NOMO-1 (cell line): ENCODE measurements around the gene EIF3D.
"Not testable (repeated sequence)": the region's sequence is repeated elsewhere in the genome, so short reads cannot be mapped to it uniquely, and the experiment has no call there.

Experiments used
- DNase-seq, 2 experiments: peaks; one replicate each; lab custom pipeline; 2025; ENCODE audit not compliant: unreplicated experiment in 2 of 2; lab: John Stamatoyannopoulos, UW

Gene EIF3D

DNA sequence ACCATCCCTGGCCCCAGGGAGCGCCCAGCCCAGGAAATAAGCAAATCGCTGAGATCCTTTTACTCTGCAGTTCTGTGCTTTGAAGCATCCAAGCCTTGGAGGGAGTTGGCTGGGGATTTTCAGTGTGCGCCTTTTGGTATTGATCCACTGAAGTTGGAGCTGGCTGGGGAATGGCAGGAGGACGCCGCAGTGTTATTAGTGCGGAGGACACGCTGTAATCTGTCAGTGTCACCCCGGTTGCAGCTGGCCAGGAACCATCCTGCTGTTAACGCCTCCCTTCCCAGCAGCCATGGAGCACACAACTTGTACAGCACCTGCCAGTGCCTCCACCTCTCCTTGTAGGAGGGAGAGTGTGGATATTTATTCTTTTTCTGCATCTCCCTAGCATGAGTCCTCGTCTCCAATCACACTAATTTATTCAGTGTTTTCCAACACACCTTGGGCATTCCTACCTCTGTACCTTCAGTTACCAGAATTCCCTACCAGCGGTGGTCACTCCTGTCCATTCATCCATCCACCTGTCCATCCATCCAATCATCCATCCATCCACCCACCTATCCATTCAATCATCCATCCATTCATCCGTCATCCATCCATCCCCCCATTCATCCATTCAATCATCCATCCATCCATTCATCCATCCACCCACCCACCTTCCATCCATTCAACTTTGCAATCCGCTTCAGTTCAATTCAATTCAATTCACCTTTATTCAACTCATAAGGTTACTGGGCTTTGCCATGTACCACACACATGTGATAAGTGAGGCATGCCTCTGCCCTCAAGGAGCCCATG lies 21.9 kb upstream of the EIF3D start:
- DNase-seq = no peak

DNA sequence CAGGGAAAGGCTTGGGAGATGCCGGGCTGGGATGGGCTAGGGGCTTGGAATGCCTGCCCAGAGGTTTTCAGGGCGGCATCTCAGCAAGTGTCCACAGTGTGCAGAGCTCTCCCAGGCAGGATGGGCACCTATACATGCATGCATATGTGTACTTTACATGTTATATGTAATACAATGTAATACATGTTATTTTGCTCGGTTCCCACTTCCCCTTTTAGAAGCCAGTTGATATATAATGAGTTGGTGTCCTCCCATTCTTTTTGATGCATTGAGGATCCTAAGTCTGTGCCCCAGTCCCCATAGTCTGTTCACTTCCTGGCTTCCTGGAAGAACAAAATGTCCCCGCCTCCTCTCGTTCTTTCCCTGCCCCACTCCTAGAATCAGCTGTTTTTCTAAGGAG lies 20.1 kb upstream of the EIF3D start:
- DNase-seq = peak in 1 of 2 experiments; percentile 32

DNA sequence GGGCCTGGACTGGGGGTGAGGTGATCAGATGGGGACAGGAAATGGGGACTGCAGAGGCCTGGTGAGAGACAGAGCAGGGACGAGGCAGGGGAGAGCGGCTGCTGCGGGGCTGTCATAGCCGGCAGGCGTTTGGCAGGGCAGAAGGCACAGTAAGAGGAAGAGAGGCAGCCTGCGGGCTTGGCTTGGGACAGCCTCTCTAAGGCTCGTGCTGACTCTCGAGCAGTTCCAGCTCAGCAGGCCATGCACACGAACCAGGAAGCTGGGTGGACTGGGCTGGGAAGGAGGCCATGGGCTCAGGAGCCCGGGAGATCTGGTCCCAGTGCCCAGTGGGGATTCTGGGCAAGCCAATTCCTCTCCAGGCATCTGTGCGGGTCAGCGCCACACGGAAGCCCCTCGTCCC lies 19.6 kb upstream of the EIF3D start:
- DNase-seq = no peak

DNA sequence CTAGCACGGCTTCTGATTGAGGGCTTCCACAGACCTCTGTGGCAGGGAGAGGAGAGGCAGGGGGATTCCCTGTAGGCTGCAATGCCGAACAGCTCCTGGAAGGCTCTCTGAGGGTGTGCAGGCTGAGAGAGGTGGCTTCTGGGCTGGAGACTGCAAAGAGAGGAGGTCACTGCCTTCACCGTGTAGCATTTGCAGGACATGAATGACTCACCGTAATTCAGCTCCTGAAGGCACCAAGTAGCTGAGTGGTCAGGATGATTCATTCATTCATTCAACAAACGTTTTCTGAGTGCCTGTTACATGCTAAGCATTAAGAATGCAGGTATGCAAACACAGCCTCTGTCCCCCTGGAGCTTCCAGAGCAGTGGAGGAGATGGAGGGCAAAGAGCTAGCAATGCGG lies 18.0 kb upstream of the EIF3D start:
- no peak for DNase-seq

DNA sequence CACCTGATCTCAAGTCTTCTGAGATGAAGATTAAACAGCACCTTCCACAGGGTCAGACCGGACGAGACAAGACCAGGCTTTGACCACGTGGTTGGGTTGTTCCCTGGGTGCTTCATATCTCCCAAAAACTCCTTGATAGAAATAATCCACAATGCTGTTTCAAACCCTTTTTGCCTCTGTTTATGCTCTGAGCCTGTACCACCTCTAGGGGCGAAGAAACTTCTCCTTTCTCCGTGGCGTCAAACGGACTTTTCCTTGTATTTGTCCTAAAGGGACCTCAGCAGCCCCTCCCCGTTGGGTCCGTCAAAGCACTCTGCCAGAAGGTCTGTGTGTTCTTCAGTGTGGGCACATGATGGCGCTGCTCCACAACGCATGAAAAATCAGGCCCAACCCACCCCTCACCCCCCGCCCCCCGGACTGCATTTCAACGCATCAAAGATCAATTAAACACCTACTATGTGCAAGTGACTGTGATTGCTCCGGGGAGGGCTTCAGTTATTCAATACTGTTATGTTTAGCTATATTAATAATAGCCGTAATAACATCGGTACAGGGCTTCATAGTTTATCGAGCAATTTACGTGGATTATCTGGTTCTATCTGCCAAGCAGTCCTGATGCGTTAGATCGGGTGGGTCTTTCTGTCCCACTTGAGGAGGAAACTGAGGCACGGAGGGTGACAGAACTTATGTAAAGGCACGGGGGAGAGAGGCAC lies 17.3 kb upstream of the EIF3D start:
- DNase-seq = peak; percentile 57

DNA sequence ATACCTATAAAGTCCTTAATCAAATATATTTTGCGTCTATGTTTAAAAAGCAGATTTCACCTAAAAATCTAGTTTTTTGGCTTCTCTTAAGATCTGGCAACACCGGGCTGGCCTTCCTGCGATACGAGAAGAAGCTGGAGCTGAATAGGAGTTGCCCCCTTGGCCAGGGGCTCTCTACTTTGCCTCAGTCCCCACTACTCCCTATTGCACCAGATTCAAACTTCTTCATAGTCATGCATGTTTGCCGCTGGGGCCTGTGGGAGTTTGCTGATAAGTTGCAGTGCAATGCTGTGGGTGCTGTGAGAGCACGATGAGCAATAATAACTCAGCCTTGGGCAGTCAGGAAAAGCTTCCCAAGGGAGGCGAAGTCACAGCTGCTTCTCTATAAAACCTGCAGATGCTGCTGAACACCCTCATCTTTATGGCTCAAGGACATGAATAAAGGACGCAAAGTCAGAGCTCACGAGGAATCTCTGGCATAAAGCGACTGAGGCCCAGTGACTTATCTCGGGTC lies 15.2 kb upstream of the EIF3D start:
- no peak for DNase-seq

DNA sequence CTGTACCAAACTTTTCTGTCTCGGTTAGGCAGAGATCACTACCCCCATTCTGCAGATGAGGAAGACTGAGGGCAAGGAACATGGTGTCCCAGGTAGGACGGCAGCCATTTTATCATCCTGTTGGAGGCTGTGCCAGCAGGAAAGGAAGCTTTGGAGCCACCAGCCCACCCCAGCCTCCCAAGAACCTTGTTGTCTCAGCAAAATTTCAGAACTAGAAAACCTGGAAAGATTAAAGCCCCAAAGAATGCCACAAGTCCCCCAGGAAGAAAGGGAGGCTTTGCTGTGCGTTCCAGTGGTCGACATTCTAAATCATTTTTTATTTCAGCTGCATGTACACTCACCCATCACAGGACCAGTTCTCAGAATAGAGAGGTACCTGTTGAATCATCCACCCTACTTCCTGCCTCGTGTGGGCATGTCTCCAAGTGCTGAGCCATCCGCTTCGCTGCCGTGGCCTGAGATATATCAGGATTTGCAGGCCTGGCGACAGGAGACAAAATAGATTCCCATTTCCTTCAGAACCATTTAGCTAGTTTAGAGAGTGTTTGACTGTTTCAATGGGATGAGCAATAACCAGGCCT lies 13.0 kb upstream of the EIF3D start:
- no peak for DNase-seq

DNA sequence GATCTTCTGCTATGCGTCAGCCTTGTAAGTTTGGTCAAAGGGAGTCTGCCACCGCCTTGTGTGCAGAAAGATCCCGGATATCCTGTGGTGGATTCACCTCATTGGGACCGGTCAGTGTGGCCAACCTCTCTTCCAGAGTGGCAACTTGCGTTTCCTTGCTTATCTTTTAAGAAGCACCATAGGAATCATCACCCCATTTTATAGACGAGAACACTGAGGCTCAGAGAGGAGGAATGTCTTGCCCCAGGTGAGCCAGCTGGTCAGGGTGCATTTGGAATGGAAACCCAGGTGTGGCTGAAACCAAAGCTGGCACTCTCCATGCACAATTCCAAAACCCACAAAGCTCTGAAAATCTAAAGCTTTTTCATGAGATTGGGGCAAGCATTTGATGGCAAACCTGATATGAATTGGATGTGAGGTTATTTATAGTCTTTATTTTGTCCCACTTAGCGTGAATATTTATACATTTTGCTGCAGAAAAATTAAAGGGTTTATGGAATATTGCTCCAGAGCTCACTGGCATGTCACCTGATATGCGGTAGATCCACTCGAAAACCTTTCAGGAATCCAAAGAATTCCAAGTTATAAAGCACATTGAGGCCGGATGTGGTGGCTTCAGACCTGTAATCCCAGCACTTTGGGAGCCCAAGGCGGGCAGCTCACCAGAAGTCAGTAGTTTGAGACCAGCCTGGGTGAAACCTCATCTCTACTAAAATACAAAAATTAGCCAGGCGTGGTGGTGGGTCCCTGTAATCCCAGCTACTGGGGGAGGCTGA lies 12.1 kb upstream of the EIF3D start:
- no peak for DNase-seq

DNA sequence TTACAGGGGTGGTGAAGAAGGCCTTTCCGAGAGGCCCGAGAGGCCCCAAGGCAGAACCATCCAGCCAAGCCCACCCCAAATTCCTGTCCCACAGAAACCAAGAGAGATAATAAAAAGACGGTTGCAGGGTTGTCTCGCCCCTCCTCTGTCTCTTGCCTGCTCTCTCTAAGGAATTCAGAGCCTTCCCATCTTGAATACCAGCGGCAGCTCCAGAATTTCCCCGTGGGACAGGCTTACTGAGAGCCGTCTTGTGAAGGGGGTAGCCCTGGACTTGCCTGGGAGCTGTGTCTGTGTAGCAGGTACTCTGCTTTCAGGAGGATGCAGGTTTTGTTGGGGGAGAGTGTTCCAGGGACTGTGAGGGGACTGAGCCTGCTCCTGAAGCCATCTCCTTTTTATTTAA lies 9.6 kb upstream of the EIF3D start:
- DNase-seq = no peak

DNA sequence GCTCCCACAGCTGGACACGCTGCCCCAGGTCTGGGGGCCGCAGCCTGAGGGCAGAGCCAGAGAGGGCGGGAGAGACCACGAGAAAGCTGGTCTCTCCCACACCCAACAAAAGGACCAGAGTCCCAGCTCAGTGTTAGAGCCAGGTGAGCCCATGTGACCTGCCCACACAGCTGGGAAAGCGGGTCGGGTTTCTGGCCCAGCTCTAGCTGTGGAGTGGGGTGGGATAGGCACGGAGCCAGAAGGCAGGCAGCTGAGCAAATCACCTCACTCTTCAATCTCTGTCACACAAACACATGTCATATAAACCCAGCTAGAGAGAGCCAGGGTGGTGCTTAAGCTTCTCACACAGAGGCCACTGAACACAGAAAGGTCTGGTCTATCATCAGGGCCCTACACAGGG lies 7.8 kb upstream of the EIF3D start:
- no peak for DNase-seq

DNA sequence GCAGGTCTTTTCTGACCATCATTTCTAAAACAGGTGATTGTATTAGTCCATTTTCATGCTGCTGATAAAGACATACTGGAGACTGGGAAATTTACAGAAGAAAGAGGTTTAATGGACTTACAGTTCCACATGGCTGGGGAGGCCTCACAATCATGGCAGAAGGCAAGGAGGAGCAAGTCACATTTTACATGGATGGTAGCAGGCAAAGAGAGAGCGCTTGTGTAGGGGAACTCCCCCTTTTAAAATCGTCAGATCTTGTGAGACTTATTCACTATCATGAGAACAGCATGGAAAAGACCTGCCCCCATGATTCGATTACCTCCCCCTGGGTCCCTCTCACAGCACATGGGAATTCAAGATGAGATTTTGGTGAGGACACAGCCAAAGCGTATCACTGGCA lies 4.4 kb upstream of the EIF3D start:
- not testable (repeated sequence) for DNase-seq

DNA sequence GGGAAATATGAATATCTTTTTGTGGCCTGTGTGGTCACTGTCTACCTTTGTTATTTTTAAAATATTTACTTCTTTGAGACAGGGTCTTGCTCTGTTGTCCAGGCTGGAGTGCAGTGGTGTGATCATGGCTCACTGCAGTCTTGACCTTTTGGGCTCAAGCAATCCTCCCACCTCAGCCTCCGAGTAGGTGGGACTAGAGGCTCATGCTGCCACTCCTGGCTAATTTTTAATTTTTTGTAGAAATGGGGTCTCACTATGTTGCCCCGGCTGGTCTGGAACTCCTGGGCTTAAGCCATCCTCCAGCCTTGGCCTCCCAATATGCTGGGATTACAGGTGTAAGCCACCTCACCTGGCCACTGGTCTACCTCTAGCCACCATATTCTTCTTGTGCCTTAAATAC lies 3.5 kb upstream of the EIF3D start:
- DNase-seq = no peak

DNA sequence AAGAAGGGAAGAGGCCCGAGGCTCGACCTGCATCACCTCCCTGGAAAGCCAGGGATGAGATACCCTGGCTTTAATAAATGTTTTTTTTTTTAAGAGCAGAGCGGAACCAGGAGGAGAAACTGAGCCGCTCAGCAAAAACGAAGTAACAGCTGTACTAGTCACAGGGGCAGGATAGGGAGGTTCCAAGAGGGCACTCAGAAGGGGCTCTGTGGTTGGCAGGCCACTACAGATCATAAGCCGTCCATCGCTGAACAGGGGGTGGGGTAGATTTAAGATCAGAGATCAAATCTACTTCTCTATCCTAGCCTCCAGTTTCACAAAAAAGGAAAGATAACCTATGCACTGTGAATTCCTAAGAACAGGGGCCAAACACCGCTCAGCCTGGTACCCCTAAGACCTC lies 625 bp downstream of the EIF3D start:
- DNase-seq = peak in 1 of 2 experiments; percentile 23

DNA sequence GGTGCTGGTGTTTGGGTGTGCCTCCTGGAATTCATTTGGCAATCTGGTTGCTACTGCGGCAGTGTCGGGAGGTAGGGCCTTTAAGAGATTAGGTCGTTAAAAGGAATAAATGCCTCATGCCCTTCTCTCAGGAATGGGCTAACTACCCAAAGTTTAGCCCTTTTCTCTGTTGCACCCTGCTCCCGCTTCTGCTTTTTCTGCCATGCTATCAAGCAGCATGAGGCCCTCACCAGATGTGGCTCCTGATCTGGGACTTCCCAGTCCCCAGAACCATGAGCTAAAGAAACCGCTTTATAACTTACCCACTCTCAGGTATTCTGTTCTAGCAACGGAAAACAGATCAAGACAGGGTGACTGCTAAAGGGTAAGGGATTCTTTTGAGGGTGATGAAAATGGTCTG lies 6.3 kb downstream of the EIF3D start:
- DNase-seq = no peak

DNA sequence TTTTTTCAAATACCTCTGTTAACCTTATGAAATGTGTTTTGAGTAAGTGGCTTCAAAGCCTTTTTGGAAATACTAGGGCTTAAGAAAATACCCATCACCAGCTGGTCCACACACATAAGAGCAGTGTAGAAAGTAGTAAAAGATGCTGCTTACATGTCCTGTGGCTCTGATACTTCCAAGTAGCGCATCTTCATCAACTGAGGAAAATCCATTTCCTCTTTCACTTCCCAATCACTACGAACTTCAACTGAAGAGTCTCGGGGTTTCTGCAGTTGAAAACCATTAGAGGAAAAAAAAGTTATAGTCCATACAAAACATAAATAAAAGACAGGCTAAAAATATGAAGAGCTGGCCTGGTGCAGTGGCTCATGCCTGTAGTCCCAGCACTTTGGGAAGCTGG lies 8.5 kb downstream of the EIF3D start:
- peak in 1 of 2 experiments; percentile 8 for DNase-seq

DNA sequence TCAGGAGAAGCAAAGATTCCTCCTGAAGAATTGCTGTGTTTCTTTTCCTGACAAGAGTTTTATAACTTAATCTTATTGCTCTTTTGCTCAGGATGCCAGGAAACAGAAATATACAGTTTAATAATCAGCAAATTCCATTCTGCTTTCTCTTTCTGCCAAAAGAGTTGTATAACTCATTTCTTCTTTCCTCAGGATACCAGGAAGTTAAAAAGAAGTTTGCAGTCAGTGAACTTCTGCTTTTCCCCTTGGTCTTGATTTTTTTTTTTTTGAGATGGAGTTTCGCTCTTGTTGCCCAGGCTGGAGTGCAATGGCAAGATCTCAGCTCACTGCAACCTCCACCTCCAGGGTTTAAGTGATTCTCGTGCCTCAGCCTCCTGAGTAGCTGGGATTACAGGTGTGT lies 9.1 kb downstream of the EIF3D start:
- DNase-seq = peak; percentile 13 to 59

DNA sequence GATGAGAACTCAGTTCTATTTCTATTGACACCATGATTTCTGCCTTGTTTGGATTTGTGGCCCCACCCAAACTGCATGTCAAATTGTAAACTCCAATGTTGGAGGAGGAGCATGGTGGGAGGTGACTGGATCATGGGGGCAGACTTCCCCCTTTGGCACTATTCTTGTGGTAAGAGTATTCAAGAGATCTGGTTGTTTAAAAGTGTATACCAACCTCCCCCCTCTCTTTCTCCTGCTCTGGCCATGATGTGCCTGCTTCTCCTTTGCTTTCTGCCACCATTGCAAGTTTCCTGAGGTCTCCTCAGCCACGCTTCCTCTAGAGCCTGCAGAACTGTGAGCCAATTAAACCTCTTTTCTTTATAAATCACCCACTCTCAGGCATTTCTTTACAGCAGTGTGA lies 14.2 kb downstream of the EIF3D start:
- DNase-seq = no peak

DNA sequence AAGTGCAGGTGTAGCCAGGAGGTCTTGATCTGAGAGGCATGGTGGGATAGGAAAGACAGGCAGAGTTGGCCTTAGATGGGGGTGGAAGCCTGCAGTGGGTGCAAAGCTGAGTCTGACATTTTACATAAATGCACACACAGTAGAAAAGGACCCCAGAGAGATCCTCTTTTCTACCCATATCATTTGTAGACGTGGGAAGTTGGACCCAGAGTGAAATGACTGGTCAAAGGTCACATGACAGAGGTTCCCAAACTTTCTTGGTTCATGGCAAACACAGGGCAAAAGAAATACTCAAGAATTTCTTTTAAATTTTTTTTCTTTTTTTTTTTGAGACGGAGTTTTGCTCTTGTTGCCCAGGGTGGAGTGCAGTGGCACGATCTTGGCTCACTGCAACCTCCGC lies 16.0 kb downstream of the EIF3D start:
- no peak for DNase-seq

DNA sequence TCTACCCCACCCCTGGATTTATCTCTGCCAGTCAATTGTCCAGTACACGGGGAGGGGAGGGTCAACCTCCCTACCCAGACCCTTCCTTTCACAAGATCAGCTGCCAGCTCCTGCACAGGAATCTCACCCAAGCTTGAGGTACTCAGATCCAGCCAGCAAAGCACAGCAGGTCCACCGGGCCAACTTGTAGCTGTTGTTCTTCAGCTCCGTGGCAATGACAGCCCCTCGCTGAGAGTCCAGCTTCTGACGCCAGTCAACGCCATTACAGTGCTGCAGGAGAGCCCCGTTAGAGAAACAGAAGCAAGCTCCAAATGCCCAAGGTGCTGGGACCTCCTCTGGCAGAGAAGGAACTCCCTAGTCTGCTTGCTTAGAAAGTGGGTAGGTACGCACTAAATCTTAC lies 16.6 kb downstream of the EIF3D start:
- no peak for DNase-seq

DNA sequence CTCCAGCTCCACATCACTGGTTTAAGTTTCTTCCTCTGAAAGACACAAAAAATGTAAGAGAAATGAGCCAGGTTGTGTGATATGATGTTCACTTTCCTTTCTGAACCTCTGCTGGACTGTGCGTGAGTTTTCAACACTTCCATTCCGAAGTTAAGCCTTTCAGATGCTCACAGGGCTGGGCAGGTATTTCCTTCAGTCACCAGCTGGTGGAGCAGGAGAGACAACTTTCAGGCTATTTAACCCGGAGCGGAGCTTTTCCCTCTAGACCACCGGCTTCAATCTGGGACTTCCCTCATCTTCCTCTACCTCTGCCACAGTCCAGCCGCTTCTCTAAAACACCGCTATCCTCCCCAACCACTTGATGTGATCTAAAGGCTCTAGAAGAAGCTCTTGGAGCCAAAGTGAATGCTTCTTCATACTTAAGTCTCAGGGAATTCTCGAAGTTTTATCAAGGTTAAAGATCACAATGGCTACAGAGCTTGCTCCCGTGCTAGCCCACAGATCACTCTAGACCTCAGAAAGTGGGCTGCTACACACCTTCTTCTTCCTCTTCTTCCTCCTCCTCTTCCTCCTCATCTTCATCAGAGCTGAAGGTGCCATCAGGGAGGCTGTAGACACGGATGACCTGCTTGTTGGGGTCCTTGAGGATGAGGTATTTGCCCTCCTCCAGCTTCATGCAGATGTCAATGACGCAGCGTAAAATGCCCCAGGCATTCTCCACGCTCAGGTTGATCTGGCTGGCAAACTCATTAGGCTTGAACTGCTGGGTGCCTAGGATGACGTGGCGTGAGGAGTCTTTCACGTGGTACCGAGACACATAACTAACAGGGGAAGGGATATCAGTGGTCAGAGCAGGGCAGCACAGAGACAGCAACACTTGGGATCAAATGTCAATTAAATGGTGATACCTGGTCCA lies 17.7 kb downstream of the EIF3D start:
- peak in 1 of 2 experiments; percentile 21 for DNase-seq
